NCI-H774 (cell line): ENCODE data around the gene SYF2.
"Not testable (repeated sequence)": the region's sequence is repeated elsewhere in the genome, so short reads cannot be mapped to it uniquely, and the experiment has no call there.

ENCODE experiments used
- DNase-seq: peaks from one replicate; lab custom pipeline; 2025; lab: John Stamatoyannopoulos, UW

SYF2 gene

GRCh38 chr1:25246600-25247023 is 14.3 kb upstream of the SYF2 start:
- no peak for DNase-seq

- DNase-seq = no peak
Observed at GRCh38 chr1:25245809-25246599, 13.7 kb upstream of the SYF2 start.

GRCh38 chr1:25245393-25245792 is 13.1 kb upstream of the SYF2 start:
- no peak for DNase-seq

GRCh38 chr1:25243907-25244306 is 11.6 kb upstream of the SYF2 start:
- no peak for DNase-seq

- peak; percentile 80 for DNase-seq
Observed at GRCh38 chr1:25239681-25240541, 7.6 kb upstream of the SYF2 start.

GRCh38 chr1:25238046-25238445 is 5.7 kb upstream of the SYF2 start:
- no peak for DNase-seq

- DNase-seq = not testable (repeated sequence)
Observed at GRCh38 chr1:25236261-25236660, 4.0 kb upstream of the SYF2 start.

GRCh38 chr1:25235411-25235810 is 3.1 kb upstream of the SYF2 start:
- not testable (repeated sequence) for DNase-seq

GRCh38 chr1:25232866-25233784 is 823 bp upstream of the SYF2 start:
- peak; percentile 41 for DNase-seq

GRCh38 chr1:25223471-25223870 is 8.8 kb downstream of the SYF2 start:
- DNase-seq = no peak

GRCh38 chr1:25222606-25223005 is 9.7 kb downstream of the SYF2 start:
- no peak for DNase-seq

GRCh38 chr1:25220666-25221065 is 11.6 kb downstream of the SYF2 start:
- DNase-seq = no peak

GRCh38 chr1:25219661-25220251 is 12.5 kb downstream of the SYF2 start:
- no peak for DNase-seq

GRCh38 chr1:25217598-25218232 is 14.6 kb downstream of the SYF2 start:
- no peak for DNase-seq

- no peak for DNase-seq
Observed at GRCh38 chr1:25217015-25217414, 15.3 kb downstream of the SYF2 start.

- DNase-seq = no peak
Observed at GRCh38 chr1:25216123-25216522, 16.2 kb downstream of the SYF2 start.

- no peak for DNase-seq
Observed at GRCh38 chr1:25212725-25213124, 19.6 kb downstream of the SYF2 start.

GRCh38 chr1:25210728-25211127 is 21.6 kb downstream of the SYF2 start:
- DNase-seq = no peak

- DNase-seq = no peak
Observed at GRCh38 chr1:25209516-25209915, 22.8 kb downstream of the SYF2 start.

- DNase-seq = no peak
Observed at GRCh38 chr1:25208561-25209222, 23.6 kb downstream of the SYF2 start.

GRCh38 chr1:25208092-25208491 is 24.2 kb downstream of the SYF2 start:
- no peak for DNase-seq
